Tibial artery (tissue), 4 donors: Measurements from ENCODE around the gene MSI2.
A peak's percentile ranks its signal among the peaks of the same experiment; 100 is the strongest.

Experiments used
- DNase-seq, 2 donors: peaks; one replicate each; pipeline ENCODE4 v3.0.0-alpha.2; 2019
- H3K27ac ChIP-seq, 2 donors: fragments of 200-600 bp; sonication (generic) in 1 of 2; 1 replicate in 1 of 2; 2 replicates in 1 of 2; pipeline ENCODE4 v1.5.1; 2018 to 2019; ENCODE audit warnings: mild to moderate bottlenecking in 1 of 2
- H3K27me3 ChIP-seq, 2 donors: fragments of 200-600 bp; sonication (generic) in 1 of 2; one replicate each; pipeline versions ENCODE4 v1.5.1 to v1.6.0; 2016 to 2019
- H3K36me3 ChIP-seq, 3 donors: fragments of 200-600 bp; sonication (generic) in 2 of 3; one replicate each; pipeline ENCODE4 v1.5.1; 2016 to 2019; ENCODE audit warnings: mild to moderate bottlenecking in 2 of 3
- H3K4me1 ChIP-seq, 4 donors: fragments of 200-600 bp; sonication (generic) in 2 of 4; 1 replicate in 3 of 4; 2 replicates in 1 of 4; pipeline ENCODE4 v1.5.1; 2016 to 2019
- H3K4me3 ChIP-seq, 2 donors: fragments of 200-600 bp; sonication (generic) in 1 of 2; 1 replicate in 1 of 2; 2 replicates in 1 of 2; pipeline ENCODE4 v1.5.1; 2018 to 2019; ENCODE audit warnings: mild to moderate bottlenecking in 2 of 2
- H3K9me3 ChIP-seq, 3 donors: fragments of 200-600 bp; sonication (generic) in 1 of 3; one replicate each; pipeline ENCODE4 v1.5.1; 2016 to 2019
- CTCF ChIP-seq, 2 experiments: fragments of 200-600 bp in 1 of 2; fragments of 450-650 bp in 1 of 2; IDR thresholded peaks; one replicate each; pipeline ENCODE4 v1.5.1; 2017 to 2019; ENCODE audit warnings: antibody characterized with exemption in 2 of 2, mild to moderate bottlenecking in 1 of 2, moderate library complexity in 1 of 2
- intact Hi-C: fragments of 100-400 bp; cut with DNase I; formaldehyde crosslinking; loops from one replicate; pipeline ENCODE4 v1.15.0; 2023; ENCODE audit warnings: low total_unique reads

MSI2 gene

GRCh38 chr17:57582881-57583756 is 326.8 kb downstream of the MSI2 start:
- Histone ChIP-seq H3K4me3 (no peak overlapping the region), H3K36me3 (no peaks in the 10 kb centered on the region), H3K4me1 (peaks cover 0 to 25% (median 12%) of the 10 kb centered on the region in 4 donors), H3K27me3 (no peaks in the 10 kb centered on the region), H3K27ac (no peak overlapping the region), H3K9me3 (no peaks in the 10 kb centered on the region)
- DNase-seq = no peak
- TF ChIP-seq CTCF (IDR thresholded peaks at IDR 0.05) = no peak
- intact Hi-C loops = no loop called here

GRCh38 chr17:57584050-57584551 is 327.8 kb downstream of the MSI2 start:
- Histone ChIP-seq H3K4me1 (peaks cover 0 to 30% (median 13%) of the 10 kb centered on the region in 4 donors), H3K27ac (no peak overlapping the region), H3K9me3 (no peaks in the 10 kb centered on the region), H3K27me3 (no peaks in the 10 kb centered on the region), H3K36me3 (no peaks in the 10 kb centered on the region), H3K4me3 (no peak overlapping the region)
- intact Hi-C loops = no loop called here
- no peak for TF ChIP-seq CTCF (IDR thresholded peaks at IDR 0.05)
- DNase-seq = no peak

- Histone ChIP-seq H3K27ac (peak overlapping the region in 1 of 2 donors; percentile 13), H3K27me3 (no peaks in the 10 kb centered on the region), H3K36me3 (no peaks in the 10 kb centered on the region), H3K4me3 (peak overlapping the region; percentile 10 to 31), H3K4me1 (peaks cover 0 to 41% (median 15%) of the 10 kb centered on the region in 4 donors), H3K9me3 (no peaks in the 10 kb centered on the region)
- no peak for TF ChIP-seq CTCF (IDR thresholded peaks at IDR 0.05)
- no peak for DNase-seq
- intact Hi-C loops = no loop called here
These were observed 329.2 kb downstream of the MSI2 start for GRCh38 chr17:57585341-57586195.

DNA sequence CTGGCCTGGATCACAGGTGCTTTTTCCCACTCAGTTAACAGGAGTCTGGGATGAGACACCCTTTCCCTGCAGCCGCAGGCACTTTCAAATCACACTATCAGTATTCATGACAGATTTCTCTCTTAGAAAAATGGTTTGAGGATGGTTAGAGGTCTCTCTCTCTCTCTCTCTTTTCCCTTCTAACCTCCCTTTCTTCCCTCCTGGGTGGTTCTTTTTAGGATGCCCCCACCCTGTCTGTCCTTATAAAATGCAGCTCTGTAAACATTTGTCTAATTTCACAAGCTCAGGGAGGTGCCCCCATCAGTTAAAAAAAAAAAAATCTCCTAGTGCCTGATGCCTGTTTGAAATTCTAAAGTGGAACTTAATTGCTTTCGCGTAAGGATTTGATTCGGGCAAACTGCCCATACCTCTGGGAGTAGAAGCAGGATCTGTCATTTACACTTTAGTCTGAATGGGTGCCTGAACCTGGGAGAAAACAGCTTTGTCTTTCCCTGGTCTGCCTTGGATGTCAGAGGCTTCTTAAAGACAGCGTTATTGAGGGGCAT is 329.9 kb downstream of the MSI2 start:
- Histone ChIP-seq H3K9me3 (no peaks in the 10 kb centered on the region), H3K4me1 (peaks cover 0 to 41% (median 15%) of the 10 kb centered on the region in 4 donors), H3K27ac (peak overlapping the region in 1 of 2 donors; percentile 13), H3K27me3 (no peaks in the 10 kb centered on the region), H3K36me3 (no peaks in the 10 kb centered on the region), H3K4me3 (peak overlapping the region in 1 of 2 donors; percentile 31)
- TF ChIP-seq CTCF (IDR thresholded peaks at IDR 0.05) = no peak
- intact Hi-C loops = no loop called here
- no peak for DNase-seq

DNA sequence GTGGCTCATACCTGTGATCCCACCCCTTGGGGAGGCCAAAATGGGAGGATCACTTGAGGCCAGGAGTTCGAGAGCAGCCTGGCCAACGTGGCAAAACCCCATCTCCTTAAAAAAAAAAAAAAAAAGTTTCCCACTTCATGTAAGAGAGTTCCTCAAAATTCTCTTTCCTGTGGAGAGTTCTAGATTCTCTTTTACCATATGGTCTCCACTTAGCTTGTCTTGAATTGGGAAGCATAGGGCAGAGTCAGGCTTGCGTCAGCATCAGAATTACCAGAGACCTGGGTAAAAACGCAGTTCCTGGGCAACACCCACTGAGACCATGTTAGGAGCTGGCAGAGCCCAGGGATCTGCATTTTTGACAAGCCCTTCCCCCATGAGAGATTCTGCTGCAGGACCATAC is 330.4 kb downstream of the MSI2 start:
- Histone ChIP-seq H3K27ac (no peak overlapping the region), H3K4me3 (no peak overlapping the region), H3K9me3 (no peaks in the 10 kb centered on the region), H3K4me1 (peaks cover 0 to 41% (median 15%) of the 10 kb centered on the region in 4 donors), H3K36me3 (no peaks in the 10 kb centered on the region), H3K27me3 (no peaks in the 10 kb centered on the region)
- DNase-seq = no peak
- intact Hi-C loops = no loop called here
- no peak for TF ChIP-seq CTCF (IDR thresholded peaks at IDR 0.05)
